ENCODE results near the gene ARHGEF38.

DNA sequence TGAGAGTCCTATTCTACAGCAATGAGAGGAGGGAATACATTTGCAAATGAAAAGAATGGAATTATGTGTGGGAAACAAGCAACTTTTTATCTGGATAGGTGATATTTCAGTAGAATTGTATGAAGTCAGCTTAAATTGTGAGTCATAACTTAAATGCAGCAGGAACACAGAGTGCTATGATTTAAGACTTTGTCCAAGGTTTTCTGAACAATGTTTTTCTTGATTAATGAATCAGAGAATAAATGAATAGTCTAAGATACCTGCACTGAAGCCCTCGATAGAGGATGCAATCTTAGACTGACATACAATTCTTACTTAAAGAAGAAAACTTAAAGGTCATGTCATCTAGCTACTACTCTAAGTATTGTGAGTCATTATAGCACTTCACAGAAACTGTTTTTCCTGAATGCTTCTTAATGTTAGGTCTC lies 8.0 kb downstream of the ARHGEF38 start:
- TF ChIP-seq, protein P1, sequence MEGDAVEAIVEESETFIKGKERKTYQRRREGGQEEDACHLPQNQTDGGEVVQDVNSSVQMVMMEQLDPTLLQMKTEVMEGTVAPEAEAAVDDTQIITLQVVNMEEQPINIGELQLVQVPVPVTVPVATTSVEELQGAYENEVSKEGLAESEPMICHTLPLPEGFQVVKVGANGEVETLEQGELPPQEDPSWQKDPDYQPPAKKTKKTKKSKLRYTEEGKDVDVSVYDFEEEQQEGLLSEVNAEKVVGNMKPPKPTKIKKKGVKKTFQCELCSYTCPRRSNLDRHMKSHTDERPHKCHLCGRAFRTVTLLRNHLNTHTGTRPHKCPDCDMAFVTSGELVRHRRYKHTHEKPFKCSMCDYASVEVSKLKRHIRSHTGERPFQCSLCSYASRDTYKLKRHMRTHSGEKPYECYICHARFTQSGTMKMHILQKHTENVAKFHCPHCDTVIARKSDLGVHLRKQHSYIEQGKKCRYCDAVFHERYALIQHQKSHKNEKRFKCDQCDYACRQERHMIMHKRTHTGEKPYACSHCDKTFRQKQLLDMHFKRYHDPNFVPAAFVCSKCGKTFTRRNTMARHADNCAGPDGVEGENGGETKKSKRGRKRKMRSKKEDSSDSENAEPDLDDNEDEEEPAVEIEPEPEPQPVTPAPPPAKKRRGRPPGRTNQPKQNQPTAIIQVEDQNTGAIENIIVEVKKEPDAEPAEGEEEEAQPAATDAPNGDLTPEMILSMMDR (IDR thresholded peaks at IDR 0.05): no peak
- no peak for TF ChIP-seq POLR2A (IDR thresholded peaks at IDR 0.05)
- TF ChIP-seq POLR2AphosphoS5 (IDR thresholded peaks at IDR 0.05): no peak
